WTC11 (cell line): ENCODE measurements around the gene RNF183. TPM values are rescaled to one million over a fixed set of nuclear protein-coding genes. Genes with fewer than 3 reads are reported as not detected.

Experiments
- AR ChIP-seq: fragments of 250-450 bp; sonication (Bioruptor Pico); IDR thresholded peaks from 2 replicates; pipeline ENCODE4 v1.9.0; 2021; ENCODE audit warnings: mild to moderate bottlenecking
- ARID4B ChIP-seq: sonication (generic); formaldehyde crosslinking; IDR thresholded peaks from 2 replicates; pipeline ENCODE4 v1.8.0; 2023; ENCODE audit warnings: missing genetic modification reagents, mild to moderate bottlenecking, borderline replicate concordance
- ATF1 ChIP-seq: sonication (generic); formaldehyde crosslinking; IDR thresholded peaks from 2 replicates; pipeline ENCODE4 v1.8.1; 2023; ENCODE audit warnings: mild to moderate bottlenecking, moderate library complexity, missing genetic modification reagents
- ATF6 ChIP-seq: sonication (generic); formaldehyde crosslinking; IDR thresholded peaks from 2 replicates; pipeline ENCODE4 v1.8.1; 2023; ENCODE audit warnings: mild to moderate bottlenecking, missing genetic modification reagents
- CBFB ChIP-seq: sonication (generic); formaldehyde crosslinking; IDR thresholded peaks from 2 replicates; pipeline ENCODE4 v1.8.1; 2022; ENCODE audit warnings: mild to moderate bottlenecking, low read depth, missing genetic modification reagents
- CDX4 ChIP-seq: fragments of 250-450 bp; sonication (Bioruptor Pico); IDR thresholded peaks from 2 replicates; pipeline ENCODE4 v1.9.0; 2021; ENCODE audit warnings: moderate library complexity, mild to moderate bottlenecking, inconsistent platforms, borderline replicate concordance
- CREM ChIP-seq: sonication (generic); formaldehyde crosslinking; IDR thresholded peaks from 2 replicates; pipeline ENCODE4 v1.8.1; 2022; ENCODE audit warnings: mild to moderate bottlenecking, missing genetic modification reagents, moderate library complexity
- ELF4 ChIP-seq: sonication (generic); formaldehyde crosslinking; IDR thresholded peaks from 2 replicates; pipeline ENCODE4 v1.8.1; 2022; ENCODE audit warnings: low read depth, mild to moderate bottlenecking, moderate library complexity, missing genetic modification reagents
- FOXP1 ChIP-seq: sonication (generic); formaldehyde crosslinking; IDR thresholded peaks from 2 replicates; pipeline ENCODE4 v1.8.0; 2022; ENCODE audit warnings: missing genetic modification reagents, mild to moderate bottlenecking, moderate library complexity, borderline replicate concordance
- HMGA2 ChIP-seq: fragments of 250-450 bp; sonication (Bioruptor Pico); IDR thresholded peaks from 2 replicates; pipeline ENCODE4 v1.4.0; 2021; ENCODE audit warnings: mild to moderate bottlenecking, moderate library complexity
- IRF1 ChIP-seq: sonication (generic); formaldehyde crosslinking; IDR thresholded peaks from 2 replicates; pipeline ENCODE4 v1.8.0; 2023; ENCODE audit warnings: missing genetic modification reagents
- NR1H2 ChIP-seq: sonication (generic); formaldehyde crosslinking; IDR thresholded peaks from 2 replicates; pipeline ENCODE4 v1.9.0; 2021; ENCODE audit warnings: mild to moderate bottlenecking, moderate library complexity, missing genetic modification reagents
- NR2C2 ChIP-seq: sonication (generic); formaldehyde crosslinking; IDR thresholded peaks from 2 replicates; pipeline ENCODE4 v1.8.0; 2022; ENCODE audit warnings: mild to moderate bottlenecking, missing genetic modification reagents
- NR3C1 ChIP-seq: sonication (generic); formaldehyde crosslinking; conservative IDR thresholded peaks from 2 replicates; pipeline ENCODE4 v1.8.1; 2023; ENCODE audit warnings: low read depth, mild to moderate bottlenecking, missing genetic modification reagents
- OVOL2 ChIP-seq: fragments of 250-450 bp; sonication (Bioruptor Pico); IDR thresholded peaks from 2 replicates; pipeline ENCODE4 v1.9.0; 2021; ENCODE audit warnings: mild to moderate bottlenecking, borderline replicate concordance
- PREB ChIP-seq: sonication (generic); formaldehyde crosslinking; IDR thresholded peaks from 2 replicates; pipeline ENCODE4 v1.8.1; 2022; ENCODE audit warnings: mild to moderate bottlenecking, missing genetic modification reagents, moderate library complexity, borderline replicate concordance
- PRRX2 ChIP-seq: fragments of 250-450 bp; sonication (Bioruptor Pico); IDR thresholded peaks from 2 replicates; pipeline ENCODE4 v1.8.0; 2021; ENCODE audit warnings: mild to moderate bottlenecking
- SOX15 ChIP-seq: fragments of 250-450 bp; sonication (Bioruptor Pico); IDR thresholded peaks from 2 replicates; pipeline ENCODE4 v1.9.0; 2021; ENCODE audit warnings: mild to moderate bottlenecking
- TEAD1 ChIP-seq: sonication (generic); formaldehyde crosslinking; IDR thresholded peaks from 2 replicates; pipeline ENCODE4 v1.8.0; 2022; ENCODE audit warnings: mild to moderate bottlenecking, missing genetic modification reagents
- TEAD4 ChIP-seq: sonication (generic); formaldehyde crosslinking; IDR thresholded peaks from 2 replicates; pipeline ENCODE4 v1.8.0; 2022; ENCODE audit warnings: mild to moderate bottlenecking, missing genetic modification reagents
- TP53 ChIP-seq: sonication (generic); formaldehyde crosslinking; IDR thresholded peaks from 2 replicates; pipeline ENCODE4 v1.8.1; 2023; ENCODE audit warnings: mild to moderate bottlenecking, missing genetic modification reagents
- ZBTB21 ChIP-seq: sonication (generic); formaldehyde crosslinking; IDR thresholded peaks from 2 replicates; pipeline ENCODE4 v1.8.1; 2023; ENCODE audit warnings: mild to moderate bottlenecking, missing genetic modification reagents, borderline replicate concordance
- ZNF219 ChIP-seq: sonication (generic); formaldehyde crosslinking; IDR thresholded peaks from 2 replicates; pipeline ENCODE4 v1.8.0; 2023; ENCODE audit warnings: missing genetic modification reagents, mild to moderate bottlenecking, borderline replicate concordance
- ZNF263 ChIP-seq: sonication (generic); formaldehyde crosslinking; IDR thresholded peaks from 2 replicates; pipeline ENCODE4 v1.8.1; 2022; ENCODE audit warnings: low read depth, mild to moderate bottlenecking, moderate library complexity, missing genetic modification reagents
- ZNF317 ChIP-seq: sonication (generic); formaldehyde crosslinking; IDR thresholded peaks from 2 replicates; pipeline ENCODE4 v1.8.1; 2023; ENCODE audit warnings: low read depth, mild to moderate bottlenecking, moderate library complexity, missing genetic modification reagents, borderline replicate concordance
- ZNF423 ChIP-seq: fragments of 250-450 bp; sonication (Bioruptor Pico); IDR thresholded peaks from 2 replicates; pipeline ENCODE4 v2.1.2; 2022; ENCODE audit warnings: mild to moderate bottlenecking, moderate library complexity
- total RNA-seq: library from RNA; stranded (reverse); gene quantifications from 3 replicates; pipeline ENCODE4 v1.2.3, GENCODE V29; 2021
- TF ChIP-seq, protein P1 (sequence below): sonication (generic); formaldehyde crosslinking; IDR thresholded peaks from 2 replicates; pipeline ENCODE4 v1.8.1; 2023; ENCODE audit warnings: mild to moderate bottlenecking, missing genetic modification reagents, moderate library complexity

RNF183 gene
- total RNA-seq, 1 experiment from 2014 or later: 0.17 TPM

DNA sequence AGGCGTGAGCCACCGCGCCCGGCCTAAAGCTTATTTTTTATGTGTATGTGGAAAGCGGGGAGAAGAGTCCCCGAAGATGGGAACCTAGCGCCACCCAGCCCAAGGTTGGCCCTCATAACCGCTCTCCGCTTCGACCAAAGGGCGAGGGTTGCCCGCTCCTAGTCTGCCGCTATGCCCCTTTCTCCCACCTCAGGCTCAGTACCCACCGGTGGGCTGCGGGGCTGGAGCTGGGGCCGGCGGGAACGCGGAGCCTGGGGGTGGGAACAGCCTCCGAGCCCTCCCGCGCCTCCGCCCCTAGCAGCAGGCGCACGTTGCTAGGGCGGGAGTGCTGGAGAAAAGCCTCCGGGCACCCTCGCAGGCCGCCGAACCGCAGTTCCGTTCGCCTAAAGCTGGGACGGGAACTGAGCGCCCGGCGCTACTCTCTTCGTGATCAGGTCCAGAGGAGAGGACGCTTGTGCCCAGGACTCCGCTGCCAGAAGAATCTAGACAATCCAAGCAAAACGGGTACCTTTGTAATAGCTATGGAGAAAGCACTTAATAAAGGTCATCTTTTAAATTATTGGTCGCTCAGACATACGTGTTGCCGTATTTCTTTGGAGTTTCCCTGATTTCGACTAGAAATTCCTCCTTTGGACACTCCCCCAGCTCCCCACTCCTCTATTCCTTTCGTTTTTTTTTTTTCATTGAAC is 37.0 kb upstream of the RNF183 start, which contains the start of gene WDR31 (continued):
- TF ChIP-seq NR1H2: no peak
- no peak for TF ChIP-seq ZNF219
- TF ChIP-seq IRF1 (CRISPR knock-in tag): 0 out of 2 replicates have a peak, but pooled peaks have one; percentile 46
- TF ChIP-seq ARID4B (CRISPR knock-in tag): peak; percentile 33; the same call in 1 of the 2 replicates
- TF ChIP-seq TP53 (CRISPR knock-in tag): no peak
- no peak for TF ChIP-seq ELF4 (CRISPR knock-in tag)
- peak; percentile 64; the same call in 1 of the 2 replicates for TF ChIP-seq CREM (CRISPR knock-in tag)
- no peak for TF ChIP-seq SOX15
- TF ChIP-seq FOXP1: peak; percentile 85; the same call in 1 of the 2 replicates
- no peak for TF ChIP-seq ZNF263 (CRISPR knock-in tag)
- no peak for TF ChIP-seq NR2C2 (CRISPR knock-in tag)
- no peak for TF ChIP-seq ATF1 (CRISPR knock-in tag)
- TF ChIP-seq, protein P1, sequence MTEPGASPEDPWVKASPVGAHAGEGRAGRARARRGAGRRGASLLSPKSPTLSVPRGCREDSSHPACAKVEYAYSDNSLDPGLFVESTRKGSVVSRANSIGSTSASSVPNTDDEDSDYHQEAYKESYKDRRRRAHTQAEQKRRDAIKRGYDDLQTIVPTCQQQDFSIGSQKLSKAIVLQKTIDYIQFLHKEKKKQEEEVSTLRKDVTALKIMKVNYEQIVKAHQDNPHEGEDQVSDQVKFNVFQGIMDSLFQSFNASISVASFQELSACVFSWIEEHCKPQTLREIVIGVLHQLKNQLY (CRISPR knock-in tag): no peak
- no peak for TF ChIP-seq ATF6 (CRISPR knock-in tag)
- TF ChIP-seq CDX4: no peak
- TF ChIP-seq NR3C1 (CRISPR knock-in tag): no peak
- no peak for TF ChIP-seq AR (CRISPR knock-in tag)
- TF ChIP-seq ZNF423 (CRISPR knock-in tag): 0 out of 2 replicates have a peak, but pooled peaks have one; percentile 13
- peak; percentile 89; the same call in 1 of the 2 replicates for TF ChIP-seq TEAD1 (CRISPR knock-in tag)
- no peak for TF ChIP-seq OVOL2
- no peak for TF ChIP-seq TEAD4 (CRISPR knock-in tag)
- TF ChIP-seq PRRX2 (CRISPR knock-in tag): no peak
- TF ChIP-seq ZNF317: no peak
- 0 out of 2 replicates have a peak, but pooled peaks have one; percentile 64 for TF ChIP-seq CBFB (CRISPR knock-in tag)
- no peak for TF ChIP-seq HMGA2
- no peak for TF ChIP-seq PREB (CRISPR knock-in tag)
- TF ChIP-seq ZBTB21 (CRISPR knock-in tag): no peak
